Astrocyte of the spinal cord (primary cell): ENCODE measurements around the gene KIF17.

Experiments used
- DNase-seq: peaks from one replicate; pipeline ENCODE4 v3.0.0; 2011; ENCODE audit warnings: low read depth, low spot score
- H3K4me3 ChIP-seq: 2 replicates; pipeline ENCODE4 v1.5.1; 2011; ENCODE audit warnings: low read depth, mild to moderate bottlenecking, low read length, moderate library complexity
- in situ Hi-C: cut with HindIII; loops from 2 replicates; pipeline ENCODE4 v1.10.0; 2017; ENCODE audit warnings: low sequenced_read_pairs
- TF ChIP-seq, protein P1 (sequence below): IDR thresholded peaks from 2 replicates; pipeline ENCODE4 v1.5.1; 2012; ENCODE audit warnings: low read depth, mild to moderate bottlenecking, low read length, inconsistent platforms

The KIF17 gene

DNA sequence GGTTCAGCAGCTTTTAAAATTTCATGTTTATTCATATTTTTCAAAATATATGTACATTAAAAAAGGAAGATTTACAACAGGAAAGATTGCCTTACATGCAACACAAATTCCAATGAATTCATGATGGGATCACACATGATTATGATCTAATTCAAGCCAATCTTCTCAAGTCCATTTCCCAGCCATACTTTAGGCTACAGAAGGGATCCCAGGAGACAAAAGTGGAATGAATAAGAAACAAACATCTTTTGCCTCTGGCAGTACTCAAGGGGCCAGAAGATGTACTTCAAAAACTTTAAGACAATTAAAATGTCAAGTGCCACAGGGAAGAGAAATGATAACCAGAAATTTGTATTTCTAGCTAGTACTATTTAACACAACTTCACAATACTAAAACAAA lies 24.9 kb upstream of the KIF17 start:
- no peak overlapping the region for H3K4me3 ChIP-seq
- DNase-seq: no peak
- in situ Hi-C loops: no loop called here
- TF ChIP-seq, protein P1, sequence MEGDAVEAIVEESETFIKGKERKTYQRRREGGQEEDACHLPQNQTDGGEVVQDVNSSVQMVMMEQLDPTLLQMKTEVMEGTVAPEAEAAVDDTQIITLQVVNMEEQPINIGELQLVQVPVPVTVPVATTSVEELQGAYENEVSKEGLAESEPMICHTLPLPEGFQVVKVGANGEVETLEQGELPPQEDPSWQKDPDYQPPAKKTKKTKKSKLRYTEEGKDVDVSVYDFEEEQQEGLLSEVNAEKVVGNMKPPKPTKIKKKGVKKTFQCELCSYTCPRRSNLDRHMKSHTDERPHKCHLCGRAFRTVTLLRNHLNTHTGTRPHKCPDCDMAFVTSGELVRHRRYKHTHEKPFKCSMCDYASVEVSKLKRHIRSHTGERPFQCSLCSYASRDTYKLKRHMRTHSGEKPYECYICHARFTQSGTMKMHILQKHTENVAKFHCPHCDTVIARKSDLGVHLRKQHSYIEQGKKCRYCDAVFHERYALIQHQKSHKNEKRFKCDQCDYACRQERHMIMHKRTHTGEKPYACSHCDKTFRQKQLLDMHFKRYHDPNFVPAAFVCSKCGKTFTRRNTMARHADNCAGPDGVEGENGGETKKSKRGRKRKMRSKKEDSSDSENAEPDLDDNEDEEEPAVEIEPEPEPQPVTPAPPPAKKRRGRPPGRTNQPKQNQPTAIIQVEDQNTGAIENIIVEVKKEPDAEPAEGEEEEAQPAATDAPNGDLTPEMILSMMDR: no peak

DNA sequence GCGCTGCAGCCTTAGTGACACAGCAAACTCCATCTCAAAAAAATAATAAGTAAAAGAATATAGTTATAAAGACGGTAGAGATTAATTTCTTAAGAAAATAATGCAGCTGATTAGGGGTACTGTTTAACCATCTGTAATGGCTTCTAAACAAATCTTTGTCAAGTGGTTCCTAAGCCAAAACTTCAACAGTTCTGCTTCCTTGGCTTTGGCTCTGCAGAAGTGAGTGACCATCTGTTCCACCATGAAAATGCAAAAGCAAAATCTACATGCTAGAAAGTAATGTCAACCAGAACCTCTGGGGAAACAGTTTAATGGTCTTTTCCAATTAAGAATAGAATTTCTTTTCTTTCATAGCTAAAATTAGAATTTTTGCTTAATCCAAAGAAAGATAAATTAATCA lies 23.0 kb upstream of the KIF17 start:
- H3K4me3 ChIP-seq: no peak overlapping the region
- in situ Hi-C loops: no loop called here
- no peak for DNase-seq
- TF ChIP-seq, protein P1: no peak

DNA sequence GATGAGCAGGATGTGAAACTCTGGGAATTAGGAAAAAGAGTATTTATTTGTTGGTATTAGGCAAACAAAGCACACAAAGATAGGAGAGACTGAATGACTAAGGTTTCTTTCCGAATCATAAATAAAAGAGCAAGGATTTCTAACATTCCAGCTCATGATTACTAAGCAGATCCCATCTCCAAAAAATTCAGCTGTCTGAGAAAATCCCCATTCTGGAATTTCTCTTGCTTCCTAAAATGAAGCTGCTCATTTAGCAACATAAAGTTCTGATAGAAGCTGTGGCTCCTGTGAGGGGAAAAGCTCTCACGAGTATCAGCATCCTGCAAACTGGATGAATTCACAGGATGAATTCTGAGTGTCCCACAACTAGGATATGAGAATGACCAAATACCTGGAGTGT lies 21.4 kb upstream of the KIF17 start:
- in situ Hi-C loops: no loop called here
- TF ChIP-seq, protein P1: no peak
- DNase-seq: peak; percentile 19
- H3K4me3 ChIP-seq: no peak overlapping the region

DNA sequence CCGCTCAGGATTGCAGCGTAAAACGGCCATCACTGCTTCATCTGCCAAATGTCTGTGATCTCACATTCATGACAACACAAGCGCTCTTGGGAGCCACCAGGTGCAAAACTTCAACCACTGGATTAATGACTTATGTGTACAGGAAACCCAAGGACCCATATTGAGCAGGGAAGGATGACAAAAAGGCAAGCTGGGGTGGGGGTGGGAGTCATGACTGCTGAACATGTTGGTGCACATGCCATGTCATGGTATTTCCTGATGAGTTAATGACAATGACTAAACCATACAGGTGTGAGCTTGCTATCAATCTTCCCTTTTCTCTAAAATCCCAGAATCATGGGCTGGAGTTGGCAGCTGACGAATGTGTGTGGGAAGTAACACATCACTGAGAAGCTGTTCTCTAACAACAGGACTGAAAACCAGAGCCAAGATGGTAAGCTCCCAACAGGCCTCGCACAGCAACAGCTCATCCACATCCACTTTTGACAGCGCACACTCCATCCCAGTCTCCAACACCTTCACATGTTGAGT lies 17.8 kb upstream of the KIF17 start:
- no peak overlapping the region for H3K4me3 ChIP-seq
- TF ChIP-seq, protein P1: no peak
- no peak for DNase-seq
- in situ Hi-C loops: no loop called here

DNA sequence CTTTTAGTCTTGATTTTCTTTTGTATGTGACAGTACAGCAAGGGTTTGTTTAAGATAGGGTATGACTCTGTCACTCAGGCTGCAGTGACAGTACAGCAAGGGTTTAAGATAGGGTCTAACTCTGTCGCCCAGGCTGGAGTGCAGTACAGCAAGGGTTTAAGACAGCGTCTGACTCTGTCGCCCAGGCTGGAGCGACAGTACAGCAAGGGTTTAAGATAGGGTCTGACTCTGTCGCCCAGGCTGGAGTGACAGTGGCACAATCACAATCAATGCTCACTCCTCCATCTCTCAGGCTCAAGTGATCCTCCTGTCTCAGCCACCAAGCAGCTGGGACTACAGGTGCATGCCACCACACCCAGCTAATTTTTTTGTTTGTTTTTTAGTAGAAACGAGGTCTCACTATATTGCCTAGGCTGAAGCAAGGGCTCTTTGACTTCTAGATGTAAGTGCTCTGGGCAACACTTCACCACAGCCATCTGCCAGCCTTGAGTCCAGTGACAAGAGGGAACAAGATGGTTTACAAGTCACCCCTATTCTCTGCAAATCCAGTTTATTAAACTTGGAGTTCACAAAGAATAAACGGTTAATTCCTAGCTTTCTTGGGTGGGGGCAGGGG lies 15.7 kb upstream of the KIF17 start:
- TF ChIP-seq, protein P1: no peak
- no peak overlapping the region for H3K4me3 ChIP-seq
- in situ Hi-C loops: no loop called here

DNA sequence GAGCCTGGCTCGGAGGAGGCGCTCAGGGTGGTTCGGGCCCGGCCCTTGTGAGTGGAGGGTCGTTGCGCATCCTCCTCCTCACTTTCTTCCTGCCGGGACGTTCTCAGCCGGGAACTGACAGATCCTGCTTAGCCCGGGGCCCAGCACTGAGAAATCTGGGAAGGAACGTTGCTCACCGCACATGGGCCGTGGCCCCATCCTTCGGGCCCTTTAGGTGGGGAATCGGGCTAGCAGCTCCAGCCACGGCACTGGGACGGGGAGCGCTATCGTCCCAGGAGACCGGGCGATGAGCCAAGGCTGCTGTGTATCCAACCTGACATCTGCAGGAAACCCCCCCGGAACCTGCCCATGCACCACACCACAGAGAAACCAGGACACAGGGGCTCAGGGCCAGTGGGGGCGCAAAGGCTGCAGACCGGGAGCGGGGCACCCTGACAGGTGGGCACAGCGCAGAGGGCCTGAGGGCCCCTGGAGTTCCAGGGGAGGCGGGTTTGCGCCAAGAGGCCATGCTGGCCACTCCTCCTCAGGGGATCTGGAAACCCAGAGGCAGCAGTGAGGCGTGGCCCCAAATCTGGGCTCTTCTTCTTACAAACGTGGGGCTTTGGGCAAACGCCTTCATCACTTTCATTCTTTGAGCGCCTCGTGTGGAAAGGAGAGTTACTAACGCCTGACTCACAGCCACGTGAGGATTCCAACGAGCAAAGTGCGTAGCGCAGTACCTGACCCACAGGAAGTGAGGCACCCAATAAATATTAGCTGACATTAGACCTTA lies 15.0 kb upstream of the KIF17 start, which contains the start of gene SH2D5:
Gene SH2D5, minus strand, starts transcription at position 116 of the 772 bp plus-strand sequence. CDS start 4,659 bp downstream, outside the sequence.
- TF ChIP-seq, protein P1: peak; percentile 39

More for the DNA sequence above, 15.7 kb upstream of the KIF17 start:
- DNase-seq: peak; percentile 14

More for the DNA sequence above, 15.0 kb upstream of the KIF17 start, which contains the start of gene SH2D5:
- H3K4me3 ChIP-seq: peak within 1 kb of the TSS; percentile 52
- DNase-seq: peak; percentile 93
- in situ Hi-C loops: no loop called here
